Smooth muscle cell (in vitro differentiated cells): ENCODE results near the gene UGT1A7. TPM values are rescaled to one million over a fixed set of nuclear protein-coding genes. Genes with fewer than 3 reads are reported as not detected.

Source experiments
- DNase-seq: peaks from one replicate; lab custom pipeline; 2025; ENCODE audit not compliant: unreplicated experiment; lab: John Stamatoyannopoulos, UW
- H2AFZ ChIP-seq: fragments of 200-600 bp; sonication (generic); 2 replicates; pipeline ENCODE4 v1.6.0; 2016; ENCODE audit warnings: antibody characterized with exemption, low read depth, mild to moderate bottlenecking
- H3F3A ChIP-seq: fragments of 200-600 bp; sonication (generic); 2 replicates; pipeline ENCODE4 v1.6.0; 2017; ENCODE audit warnings: antibody characterized with exemption, low read depth
- H3K27ac ChIP-seq: fragments of 200-600 bp; sonication (generic); 2 replicates; pipeline ENCODE4 v1.5.1; 2016; ENCODE audit warnings: low read depth, mild to moderate bottlenecking
- H3K27me3 ChIP-seq: fragments of 200-600 bp; sonication (generic); 2 replicates; pipeline ENCODE4 v1.6.1; 2016; ENCODE audit warnings: low read depth, mild to moderate bottlenecking
- H3K36me3 ChIP-seq: fragments of 200-600 bp; sonication (generic); 2 replicates; pipeline ENCODE4 v1.5.1; 2016; ENCODE audit warnings: low read depth
- H3K4me1 ChIP-seq: fragments of 200-600 bp; sonication (generic); 2 replicates; pipeline ENCODE4 v1.5.1; 2016; ENCODE audit warnings: low read depth
- H3K4me2 ChIP-seq: fragments of 200-600 bp; sonication (generic); 2 replicates; pipeline ENCODE4 v1.6.0; 2016; ENCODE audit warnings: mild to moderate bottlenecking
- H3K4me3 ChIP-seq: fragments of 200-600 bp; sonication (generic); 2 replicates; pipeline ENCODE4 v1.5.1; 2016; ENCODE audit warnings: mild to moderate bottlenecking
- H3K79me2 ChIP-seq: fragments of 200-600 bp; sonication (generic); 2 replicates; pipeline ENCODE4 v1.6.0; 2016; ENCODE audit warnings: low read depth, mild to moderate bottlenecking
- H3K9ac ChIP-seq: fragments of 200-600 bp; sonication (generic); 2 replicates; pipeline ENCODE4 v1.6.0; 2016; ENCODE audit warnings: low read depth
- H3K9me3 ChIP-seq: fragments of 200-600 bp; sonication (generic); replicated peaks from 2 replicates; pipeline ENCODE4 v1.5.1; 2016; ENCODE audit warnings: low read depth
- H4K20me1 ChIP-seq: fragments of 200-600 bp; sonication (generic); 2 replicates; pipeline ENCODE4 v1.6.0; 2016; ENCODE audit warnings: low read depth
- CTCF ChIP-seq: fragments of 200-600 bp; sonication (generic); IDR thresholded peaks from 2 replicates; pipeline ENCODE4 v1.5.1; 2017; ENCODE audit warnings: borderline replicate concordance, mild to moderate bottlenecking, antibody characterized with exemption; ENCODE audit not compliant: insufficient read depth, poor library complexity, severe bottlenecking
- WGBS: methylation state at CpG from one replicate; pipeline ENCODE4 v1.1.7; 2016; ENCODE audit warnings: low lambda C conversion rate; 5-methylcytosine and 5-hydroxymethylcytosine counted together
- polyA plus RNA-seq: library from polyadenylated mRNA; unstranded; fragments of >200 nt; fragmentation: Nextera tagmentation; extraction: Ambion mirVana; gene quantifications from 2 replicates; pipeline ENCODE4 v1.2.1, GENCODE V29; 2016
- total RNA-seq: library from RNA; depleted of rRNA; stranded (reverse); fragments of >200 nt; gene quantifications from 2 replicates; pipeline ENCODE4 v1.2.3, GENCODE V29; 2014

Gene UGT1A7
- total and polyA plus RNA-seq, 2 experiments from 2014 or later, result not detected

GRCh38 chr2:233711312-233712008 lies 29.8 kb downstream of the UGT1A7 start:
- DNase-seq, result peak; percentile 43

GRCh38 chr2:233712611-233713261 lies 31.0 kb downstream of the UGT1A7 start, which contains the start of gene UGT1A5:
Gene UGT1A5, plus strand, starts transcription at chr2:233712907. Its CDS starts 85 bp downstream, at chr2:233712992.
- Histone ChIP-seq H3K79me2 (no peaks in the 10 kb centered on the region), H3K36me3 (no peaks in the 10 kb centered on the region), H4K20me1 (no peaks in the 10 kb centered on the region), H3K4me1 (no peaks in the 10 kb centered on the region), H3K9me3 (no peaks in the 10 kb centered on the region), H2AFZ (no peak within 1 kb of the TSS), H3K4me2 (no peak within 1 kb of the TSS), H3K9ac (no peak within 1 kb of the TSS), H3K27me3 (no peaks in the 10 kb centered on the region), H3K4me3 (no peak within 1 kb of the TSS), H3K27ac (no peak within 1 kb of the TSS), H3F3A (no peaks in the 10 kb centered on the region)
- no peak for TF ChIP-seq CTCF
- no peak for DNase-seq
- 92% methylated on average over 14 of the region's 14 CpGs for WGBS

More at GRCh38 chr2:233711312-233712008, 29.8 kb downstream of the UGT1A7 start:
- Histone ChIP-seq H3K36me3 (no peaks in the 10 kb centered on the region), H3K79me2 (no peaks in the 10 kb centered on the region), H3K27me3 (no peaks in the 10 kb centered on the region), H3K9me3 (no peaks in the 10 kb centered on the region), H3K4me3 (no peak overlapping the region), H4K20me1 (no peaks in the 10 kb centered on the region), H3K9ac (no peak overlapping the region), H2AFZ (no peak overlapping the region), H3K27ac (no peak overlapping the region), H3F3A (no peaks in the 10 kb centered on the region), H3K4me1 (no peaks in the 10 kb centered on the region), H3K4me2 (no peak overlapping the region)
- 46% methylated on average over 10 of the region's 11 CpGs for WGBS
- TF ChIP-seq CTCF, result peak; percentile 94

DNA sequence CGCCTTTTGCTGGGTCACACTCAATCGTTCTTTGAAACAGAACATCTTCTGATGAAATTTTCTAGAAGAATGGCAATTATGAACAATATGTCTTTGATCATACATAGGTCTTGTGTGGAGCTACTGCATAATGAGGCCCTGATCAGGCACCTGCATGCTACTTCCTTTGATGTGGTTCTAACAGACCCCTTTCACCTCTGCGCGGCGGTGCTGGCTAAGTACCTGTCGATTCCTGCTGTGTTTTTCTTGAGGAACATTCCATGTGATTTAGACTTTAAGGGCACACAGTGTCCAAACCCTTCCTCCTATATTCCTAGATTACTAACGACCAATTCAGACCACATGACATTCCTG lies 31.5 kb downstream of the UGT1A7 start:
- WGBS, result 87% methylated on average over 7 of the region's 7 CpGs
- no peak overlapping the region for H3K4me3 ChIP-seq
- H4K20me1 ChIP-seq, result no peaks in the 10 kb centered on the region
- no peaks in the 10 kb centered on the region for H3K36me3 ChIP-seq
- H3K27ac ChIP-seq, result no peak overlapping the region
- H3K9ac ChIP-seq, result no peak overlapping the region
- DNase-seq, result no peak
- no peaks in the 10 kb centered on the region for H3K27me3 ChIP-seq
- no peaks in the 10 kb centered on the region for H3K79me2 ChIP-seq
- H2AFZ ChIP-seq, result no peak overlapping the region
- no peaks in the 10 kb centered on the region for H3K9me3 ChIP-seq
- H3F3A ChIP-seq, result no peaks in the 10 kb centered on the region
- no peaks in the 10 kb centered on the region for H3K4me1 ChIP-seq
- H3K4me2 ChIP-seq, result no peak overlapping the region
- no peak for TF ChIP-seq CTCF
